HCT116 (cell line): Measurements from ENCODE around the gene NFKB1. TPM values are rescaled to one million over a fixed set of nuclear protein-coding genes. Genes with fewer than 3 reads are reported as not detected.

Experiments used
- ATAC-seq: fragments of 200-7000 bp; cut with Tn5 transposase; 2 replicates; pipeline ENCODE4 v1.9.1; 2020; ENCODE audit warnings: mild to moderate bottlenecking, moderate library complexity
- BruUV-seq: library from RNA; stranded (reverse); fragments of 400-500 nt; replicated peaks from 2 replicates; lab custom pipeline; 2021; lab: Mats Ljungman, UMichigan
- CTCF ChIA-PET: fragments of 300-600 bp; sonication (Branson Sonifier 250); formaldehyde crosslinking; loops from one replicate; lab custom pipeline; 2021; ENCODE audit warnings: antibody characterized with exemption; lab: Charles Lee
- POLR2A ChIA-PET: fragments of 300-600, 350-600 bp; sonication (Branson Sonifier 250); formaldehyde crosslinking; loops from one replicate; lab custom pipeline; 2021; ENCODE audit warnings: antibody characterized with exemption; lab: Charles Lee
- RAD21 ChIA-PET, 2 experiments: fragments of 300-600 bp; sonication (Branson Sonifier 250); formaldehyde crosslinking; loops; one replicate each; lab custom pipeline; 2023; ENCODE audit warnings: low total read pairs in 2 of 2; ENCODE audit not compliant: uncharacterized antibody in 2 of 2, unreplicated experiment in 2 of 2, low non-redundant PET in 1 of 2; lab: Charles Lee
- DNase-seq: peaks from one replicate; pipeline ENCODE4 v3.0.0-alpha.2; 2010; ENCODE audit warnings: low read depth, low spot score
- H2AFZ ChIP-seq: fragments of 200-600 bp; shearing (Covaris generic), sonication (generic); 2 replicates; pipeline ENCODE4 v1.6.1; 2017; ENCODE audit warnings: low read depth, mixed run types, mixed read lengths, antibody characterized with exemption, low read length; ENCODE audit not compliant: poor library complexity, severe bottlenecking
- H3K27ac ChIP-seq: 2 replicates; pipeline ENCODE4 v1.5.1; 2012; ENCODE audit warnings: low read depth, low read length
- H3K27me3 ChIP-seq: fragments of 200-600 bp; sonication (generic); 2 replicates; pipeline ENCODE4 v1.6.1; 2016; ENCODE audit warnings: mixed run types, low read length, mixed read lengths; ENCODE audit not compliant: insufficient read depth
- H3K36me3 ChIP-seq, 2 experiments: fragments of 200-500 bp in 1 of 2; fragments of 200-600 bp in 1 of 2; sonication (Bioruptor generic) in 1 of 2; sonication (generic) in 1 of 2; 2 replicates each; pipeline versions ENCODE4 v1.5.1 to v1.6.1; 2014 to 2016; ENCODE audit warnings: low read length in 2 of 2, inconsistent platforms in 1 of 2, mixed read lengths in 1 of 2, mixed run types in 1 of 2; ENCODE audit not compliant: insufficient read depth in 2 of 2, control insufficient read depth in 1 of 2
- H3K4me1 ChIP-seq, 2 experiments: fragments of 200-600 bp in 1 of 2; sonication (generic) in 1 of 2; 2 replicates each; pipeline versions ENCODE4 v1.5.1 to v1.6.1; 2012 to 2017; ENCODE audit warnings: low read length in 2 of 2, inconsistent platforms in 1 of 2, mild to moderate bottlenecking in 1 of 2, mixed read lengths in 1 of 2, mixed run types in 1 of 2, moderate library complexity in 1 of 2; ENCODE audit not compliant: insufficient read depth in 2 of 2, control insufficient read depth in 1 of 2
- H3K4me2 ChIP-seq: fragments of 200-600 bp; sonication (generic); 2 replicates; pipeline ENCODE4 v1.6.1; 2017; ENCODE audit warnings: mixed run types, low read length, mixed read lengths
- H3K4me3 ChIP-seq, 2 experiments: fragments of 200-600 bp in 1 of 2; sonication (generic) in 1 of 2; replicated peaks in 1 of 2; 2 replicates each; pipeline ENCODE4 v1.5.1; 2011 to 2016; ENCODE audit warnings: low read length in 2 of 2, control low read depth in 1 of 2, low read depth in 1 of 2, mild to moderate bottlenecking in 1 of 2, mixed read lengths in 1 of 2, mixed run types in 1 of 2
- H3K79me2 ChIP-seq: fragments of 200-600 bp; sonication (generic); 2 replicates; pipeline ENCODE4 v1.6.1; 2017; ENCODE audit warnings: mild to moderate bottlenecking, mixed run types, low read length, moderate library complexity, mixed read lengths; ENCODE audit not compliant: insufficient read depth
- H3K9ac ChIP-seq: fragments of 200-600 bp; sonication (generic); 2 replicates; pipeline ENCODE4 v1.6.1; 2016; ENCODE audit warnings: low read length, mixed read lengths
- H3K9me2 ChIP-seq: fragments of 200-600 bp; sonication (generic), shearing (Covaris generic); 2 replicates; pipeline ENCODE4 v1.6.1; 2017; ENCODE audit warnings: mixed run types, mild to moderate bottlenecking, moderate library complexity; ENCODE audit not compliant: insufficient read depth
- H3K9me3 ChIP-seq, 2 experiments: fragments of 200-500 bp in 1 of 2; fragments of 200-600 bp in 1 of 2; sonication (Bioruptor generic) in 1 of 2; sonication (generic) in 1 of 2; 2 replicates each; pipeline ENCODE4 v1.6.1; 2014 to 2017; ENCODE audit warnings: low read length in 2 of 2, mixed read lengths in 2 of 2, inconsistent platforms in 1 of 2, low read depth in 1 of 2, mild to moderate bottlenecking in 1 of 2, mixed run types in 1 of 2, moderate library complexity in 1 of 2; ENCODE audit not compliant: control insufficient read depth in 1 of 2, insufficient read depth in 1 of 2
- H4K20me1 ChIP-seq: fragments of 200-600 bp; sonication (generic), shearing (Covaris generic); 2 replicates; pipeline ENCODE4 v1.6.1; 2017; ENCODE audit warnings: mixed run types, mild to moderate bottlenecking, moderate library complexity; ENCODE audit not compliant: insufficient read depth
- ATF3 ChIP-seq: IDR thresholded peaks from 2 replicates; pipeline ENCODE4 v1.6.1; 2012
- CEBPB ChIP-seq: IDR thresholded peaks from 2 replicates; pipeline ENCODE4 v1.6.1; 2012; ENCODE audit warnings: low read depth
- CTCF ChIP-seq, 3 experiments: fragments of 200-600 bp in 1 of 3; sonication (generic) in 1 of 3; IDR thresholded peaks in 2 of 3; conservative IDR thresholded peaks in 1 of 3; 2 replicates each; pipeline ENCODE4 v1.5.1; 2012 to 2017; ENCODE audit warnings: low read depth in 2 of 3, low read length in 2 of 3, antibody characterized with exemption in 1 of 3, borderline replicate concordance in 1 of 3, control low read depth in 1 of 3, mild to moderate bottlenecking in 1 of 3, mixed read lengths in 1 of 3, mixed run types in 1 of 3, moderate library complexity in 1 of 3; ENCODE audit not compliant: insufficient read depth in 1 of 3
- ELF1 ChIP-seq: IDR thresholded peaks from 2 replicates; pipeline ENCODE4 v1.6.1; 2012; ENCODE audit warnings: low read depth, borderline replicate concordance
- EZH2 ChIP-seq: fragments of 200-600 bp; sonication (generic); IDR thresholded peaks from 2 replicates; pipeline ENCODE4 v1.6.1; 2017; ENCODE audit warnings: antibody characterized with exemption, mixed run types
- EZH2phosphoT487 ChIP-seq: fragments of 200-600 bp; IDR thresholded peaks from 2 replicates; pipeline ENCODE4 v1.6.1; 2018; ENCODE audit warnings: antibody characterized with exemption, borderline replicate concordance
- FOSL1 ChIP-seq: IDR thresholded peaks from 2 replicates; pipeline ENCODE4 v1.6.1; 2012; ENCODE audit warnings: low read depth
- MAX ChIP-seq: IDR thresholded peaks from 2 replicates; pipeline ENCODE4 v1.6.1; 2012
- POLR2A ChIP-seq: IDR thresholded peaks from 2 replicates; pipeline ENCODE4 v1.7.0; 2011; ENCODE audit warnings: borderline replicate concordance; ENCODE audit not compliant: insufficient read depth, insufficient read length; ENCODE audit errors: extremely low read depth
- POLR2AphosphoS5 ChIP-seq: IDR thresholded peaks from 2 replicates; pipeline ENCODE4 v1.6.1; 2011; ENCODE audit warnings: mild to moderate bottlenecking, low read depth, low read length, moderate library complexity
- RAD21 ChIP-seq: IDR thresholded peaks from 2 replicates; pipeline ENCODE4 v1.6.1; 2012; ENCODE audit warnings: low read depth, mild to moderate bottlenecking
- SIN3A ChIP-seq: IDR thresholded peaks from 2 replicates; pipeline ENCODE4 v1.6.1; 2012; ENCODE audit warnings: low read depth
- SP1 ChIP-seq: IDR thresholded peaks from 2 replicates; pipeline ENCODE4 v1.6.1; 2012; ENCODE audit warnings: low read depth
- SRF ChIP-seq: IDR thresholded peaks from 2 replicates; pipeline ENCODE4 v1.6.1; 2012; ENCODE audit warnings: low read depth
- YY1 ChIP-seq: IDR thresholded peaks from 2 replicates; pipeline ENCODE4 v1.6.1; 2011; ENCODE audit warnings: low read length, low read depth, moderate library complexity, mild to moderate bottlenecking; ENCODE audit not compliant: insufficient replicate concordance; ENCODE audit errors: extremely low read depth
- ZFX ChIP-seq: fragments of 450-650 bp; IDR thresholded peaks from 2 replicates; pipeline ENCODE4 v1.6.1; 2017
- ZNF274 ChIP-seq: fragments of 200-500 bp; sonication (Bioruptor generic); IDR thresholded peaks from 2 replicates; pipeline ENCODE4 v1.6.1; 2014; ENCODE audit warnings: mild to moderate bottlenecking, low read depth, low read length, inconsistent platforms
- intact Hi-C: fragments of 100-400 bp; cut with micrococcal nuclease; formaldehyde crosslinking; loops from 2 replicates; pipeline ENCODE4 v1.10.0; 2022
- total RNA-seq: library from RNA; stranded (reverse); gene quantifications from one replicate; pipeline ENCODE4 v1.2.1, GENCODE V29; 2021; ENCODE audit not compliant: unreplicated experiment

The NFKB1 gene
- total RNA-seq, 1 experiment from 2014 or later, result 29.4 TPM

- Histone ChIP-seq H3K27ac (no peak overlapping the region), H3K79me2 (no peaks in the 10 kb centered on the region), H3K4me3 (no peak overlapping the region), H3K36me3 (no peaks in the 10 kb centered on the region; a peak in 1 of 4 replicates), H4K20me1 (no peaks in the 10 kb centered on the region), H3K9me2 (no peaks in the 10 kb centered on the region), H3K9ac (no peak overlapping the region), H2AFZ (no peak overlapping the region), H3K4me1 (peaks cover 0 to 6% of the 10 kb centered on the region in 2 experiments; a peak in 1 of 4 replicates), H3K9me3 (no peaks in the 10 kb centered on the region), H3K4me2 (no peak overlapping the region), H3K27me3 (no peaks in the 10 kb centered on the region)
- no TSS peak for BruUV-seq
- TF ChIP-seq EZH2phosphoT487, result no peak
- no peak for TF ChIP-seq ZFX
- no peak for TF ChIP-seq RAD21
- TF ChIP-seq SP1, result no peak
- TF ChIP-seq EZH2, result no peak
- TF ChIP-seq POLR2AphosphoS5, result no peak
- no peak for TF ChIP-seq ZNF274
- TF ChIP-seq CTCF (IDR thresholded peaks at IDR 0.05 in 2 of 3, conservative IDR thresholded peaks at IDR 0.05 in 1 of 3; ENCODE audit: borderline replicate concordance in 1 of 3, insufficient read depth in 1 of 3, low read depth in 2 of 3, low read length in 2 of 3), result no peak
- TF ChIP-seq MAX, result no peak
- TF ChIP-seq FOSL1, result no peak
- TF ChIP-seq POLR2A, result no peak
- no peak for TF ChIP-seq CEBPB
- no peak for TF ChIP-seq YY1
- no peak for TF ChIP-seq SIN3A
- no peak for TF ChIP-seq ATF3
- no peak for TF ChIP-seq ELF1
- no peak for TF ChIP-seq SRF
- ChIA-PET CTCF (no interaction called here), POLR2A (no interaction called here), RAD21 (no interaction called here)
- no peak for ATAC-seq
- intact Hi-C loops, result no loop called here
- no peak for DNase-seq
These were observed 35.6 kb downstream of the NFKB1 start for GRCh38 chr4:102536768-102537167.
